BJ (cell line): Measurements from ENCODE around the gene SNRPE. TPM values are rescaled to one million over a fixed set of nuclear protein-coding genes. Genes with fewer than 3 reads are reported as not detected.

ENCODE experiments used
- CTCF ChIA-PET: fragments of 350-600 bp; formaldehyde crosslinking; extraction: SDS; loops from one replicate; lab custom pipeline; 2021; ENCODE audit warnings: antibody characterized with exemption, inconsistent platforms; lab: Yijun Ruan, JAX
- POLR2A ChIA-PET: fragments of 300-600 bp; sonication (Branson Sonifier 250); formaldehyde crosslinking; extraction: SDS; loops from one replicate; lab custom pipeline; 2021; ENCODE audit warnings: antibody characterized with exemption; lab: Charles Lee
- DNase-seq: peaks from one replicate; pipeline ENCODE4 v3.0.0-alpha.2; 2011; ENCODE audit warnings: low read depth
- H3K27me3 ChIP-seq: 2 replicates; pipeline ENCODE4 v1.6.0; 2011; ENCODE audit warnings: low read length; ENCODE audit not compliant: control insufficient read depth, insufficient read depth
- H3K36me3 ChIP-seq: 2 replicates; pipeline ENCODE4 v1.5.1; 2011; ENCODE audit warnings: low read length; ENCODE audit not compliant: control insufficient read depth, insufficient read depth
- H3K4me3 ChIP-seq: 2 replicates; pipeline ENCODE4 v1.5.1; 2011; ENCODE audit warnings: low read depth, mild to moderate bottlenecking, control low read depth, low read length
- polyA minus RNA-seq: library from RNA; depleted of rRNA, polyadenylated mRNA; stranded (reverse); fragments of >200 nt; gene quantifications from 2 replicates; pipeline ENCODE4 v1.2.3, GENCODE V29; 2011; rRNA and poly(A)+ RNA removed
- polyA plus RNA-seq: library from polyadenylated mRNA; depleted of rRNA; stranded (reverse); fragments of >200 nt; gene quantifications from 2 replicates; pipeline ENCODE4 v1.2.3, GENCODE V29; 2011; rRNA removed
- TF ChIP-seq, protein P1 (sequence below): IDR thresholded peaks from 2 replicates; pipeline ENCODE4 v1.5.1; 2011; ENCODE audit warnings: low read depth, mild to moderate bottlenecking, control low read depth, inconsistent platforms, low read length, moderate library complexity; ENCODE audit not compliant: insufficient read depth

SNRPE gene
- polyA plus RNA-seq, result 128 and 147 TPM in 2 replicates
- 10.2 and 12.8 TPM in 2 replicates for polyA minus RNA-seq

DNA sequence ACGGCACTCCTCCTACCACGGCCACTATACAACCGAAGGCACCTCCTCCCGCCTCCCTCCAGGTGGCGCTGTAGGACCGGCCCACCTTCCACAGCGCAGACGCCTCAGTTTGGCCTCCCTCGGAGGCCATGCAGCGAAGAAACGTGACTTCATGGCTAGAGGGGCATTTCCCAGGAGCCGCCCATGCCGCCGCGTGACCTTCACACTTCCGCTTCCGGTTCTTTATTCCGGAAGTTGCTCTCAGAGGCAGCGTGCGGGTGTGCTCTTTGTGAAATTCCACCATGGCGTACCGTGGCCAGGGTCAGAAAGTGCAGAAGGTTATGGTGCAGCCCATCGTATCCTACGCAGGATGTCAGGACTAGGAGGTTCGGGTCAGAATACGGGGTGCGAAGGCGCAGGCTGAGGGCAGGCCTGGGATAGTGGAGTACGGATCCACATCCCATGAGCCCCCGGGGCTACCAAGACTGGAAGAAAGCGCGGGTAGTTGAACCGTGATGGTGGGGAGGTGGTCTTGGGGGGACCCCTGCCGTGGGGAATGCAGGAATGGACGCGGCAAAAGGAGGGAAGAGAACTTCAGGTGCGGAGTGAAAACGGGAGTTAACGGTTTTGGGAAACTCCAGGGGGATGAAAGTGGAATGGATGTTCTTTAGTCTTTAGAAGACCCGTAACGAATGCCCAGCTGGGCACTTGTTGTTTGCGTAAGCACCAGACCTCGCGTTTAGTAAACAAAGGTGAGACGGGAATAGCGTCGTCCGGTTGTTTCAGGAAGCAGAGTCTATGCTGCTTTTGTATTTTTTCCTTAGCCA lies at the start of gene SNRPE:
Gene SNRPE (plus strand): TSS at position 221 of the 806 bp plus-strand sequence. CDS start 61 bp downstream, at position 282.
- peak within 1 kb of the TSS; percentile 64 for H3K4me3 ChIP-seq
- peak; percentile 88 for DNase-seq
- no peaks in the 10 kb centered on the region for H3K27me3 ChIP-seq
- POLR2A ChIA-PET, result interaction anchor here (0.7 kb wide), 1 partner anchor 266 kb away, joined by 3 read pairs; no protein-coding TSS in a partner anchor
- TF ChIP-seq, protein P1, sequence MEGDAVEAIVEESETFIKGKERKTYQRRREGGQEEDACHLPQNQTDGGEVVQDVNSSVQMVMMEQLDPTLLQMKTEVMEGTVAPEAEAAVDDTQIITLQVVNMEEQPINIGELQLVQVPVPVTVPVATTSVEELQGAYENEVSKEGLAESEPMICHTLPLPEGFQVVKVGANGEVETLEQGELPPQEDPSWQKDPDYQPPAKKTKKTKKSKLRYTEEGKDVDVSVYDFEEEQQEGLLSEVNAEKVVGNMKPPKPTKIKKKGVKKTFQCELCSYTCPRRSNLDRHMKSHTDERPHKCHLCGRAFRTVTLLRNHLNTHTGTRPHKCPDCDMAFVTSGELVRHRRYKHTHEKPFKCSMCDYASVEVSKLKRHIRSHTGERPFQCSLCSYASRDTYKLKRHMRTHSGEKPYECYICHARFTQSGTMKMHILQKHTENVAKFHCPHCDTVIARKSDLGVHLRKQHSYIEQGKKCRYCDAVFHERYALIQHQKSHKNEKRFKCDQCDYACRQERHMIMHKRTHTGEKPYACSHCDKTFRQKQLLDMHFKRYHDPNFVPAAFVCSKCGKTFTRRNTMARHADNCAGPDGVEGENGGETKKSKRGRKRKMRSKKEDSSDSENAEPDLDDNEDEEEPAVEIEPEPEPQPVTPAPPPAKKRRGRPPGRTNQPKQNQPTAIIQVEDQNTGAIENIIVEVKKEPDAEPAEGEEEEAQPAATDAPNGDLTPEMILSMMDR, result peak; percentile 97
- CTCF ChIA-PET, result interaction anchor here (1.1 to 17.0 kb wide), 7 partner anchors 10 to 345 kb away, joined by 3 to 456 read pairs (median 8); partner anchors contain the start of gene ETNK2
- H3K36me3 ChIP-seq, result peaks cover 15% of the 10 kb centered on the region

DNA sequence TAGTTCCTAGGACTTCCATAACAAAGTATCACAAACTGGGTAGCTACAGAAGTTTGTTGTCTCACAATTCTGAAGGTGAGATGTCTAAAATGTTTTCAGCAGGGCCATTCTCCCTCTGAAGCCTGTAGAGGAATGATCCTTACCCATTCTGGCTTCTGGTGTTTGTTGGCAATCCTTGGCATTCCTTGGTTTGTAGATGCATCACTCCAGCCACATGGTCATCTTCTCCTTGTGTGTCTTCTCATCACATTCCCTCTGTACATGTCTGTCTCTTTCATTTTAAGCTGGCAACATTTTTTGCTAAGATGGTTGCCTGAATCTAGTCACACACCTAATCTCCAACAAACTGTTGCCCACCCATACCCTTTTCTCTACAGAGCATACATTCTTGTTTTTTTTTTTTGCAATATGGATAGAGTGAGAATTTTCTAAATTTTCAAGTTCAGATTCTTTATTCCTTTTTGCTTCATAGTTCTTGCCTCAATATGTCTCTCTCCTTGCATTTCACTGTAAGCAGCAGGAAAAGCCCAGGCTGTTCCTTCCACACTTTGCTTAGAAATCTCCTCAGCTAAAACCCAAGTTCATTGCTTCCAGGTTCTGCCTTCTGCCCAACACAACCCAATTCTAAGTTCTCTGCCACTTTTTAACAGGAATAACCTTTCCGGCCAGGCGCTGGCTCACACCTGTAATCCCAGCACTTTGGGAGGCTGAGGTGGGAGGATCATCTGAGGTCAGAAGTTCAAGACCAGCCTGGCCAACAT lies 47.6 kb upstream of the SNRPE start:
- no peak for DNase-seq
- TF ChIP-seq, protein P1, result no peak
- CTCF ChIA-PET, result no interaction called here
- Histone ChIP-seq H3K4me3 (no peak overlapping the region), H3K27me3 (no peaks in the 10 kb centered on the region), H3K36me3 (peaks cover 9% of the 10 kb centered on the region)
- POLR2A ChIA-PET, result interaction anchor here (0.7 kb wide), 1 partner anchor 22 kb away, joined by 3 read pairs; no protein-coding TSS in a partner anchor

DNA sequence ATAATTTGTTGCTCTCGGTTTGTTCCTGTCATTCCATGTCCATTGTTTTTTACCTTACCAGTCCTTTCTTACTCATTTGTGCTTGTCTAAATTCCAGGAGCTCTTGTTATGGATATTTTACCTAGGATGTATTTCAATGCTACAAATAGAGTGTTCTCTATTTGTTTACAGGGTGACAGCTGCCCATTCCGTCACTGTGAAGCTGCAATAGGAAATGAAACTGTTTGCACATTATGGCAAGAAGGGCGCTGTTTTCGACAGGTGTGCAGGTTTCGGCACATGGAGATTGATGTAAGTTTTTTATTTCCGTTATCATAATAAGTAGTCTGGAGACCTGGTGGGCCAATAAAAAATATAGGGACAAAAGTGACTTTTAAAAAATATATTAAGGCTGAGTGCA lies 43.0 kb upstream of the SNRPE start:
- DNase-seq, result no peak
- Histone ChIP-seq H3K36me3 (peaks cover 23% of the 10 kb centered on the region), H3K4me3 (no peak overlapping the region), H3K27me3 (no peaks in the 10 kb centered on the region)
- POLR2A ChIA-PET, result no interaction called here
- CTCF ChIA-PET, result interaction anchor here (0.8 to 1.1 kb wide), 2 partner anchors 9 to 309 kb away, joined by 3 to 4 read pairs; no protein-coding TSS in a partner anchor
- TF ChIP-seq, protein P1, result no peak

DNA sequence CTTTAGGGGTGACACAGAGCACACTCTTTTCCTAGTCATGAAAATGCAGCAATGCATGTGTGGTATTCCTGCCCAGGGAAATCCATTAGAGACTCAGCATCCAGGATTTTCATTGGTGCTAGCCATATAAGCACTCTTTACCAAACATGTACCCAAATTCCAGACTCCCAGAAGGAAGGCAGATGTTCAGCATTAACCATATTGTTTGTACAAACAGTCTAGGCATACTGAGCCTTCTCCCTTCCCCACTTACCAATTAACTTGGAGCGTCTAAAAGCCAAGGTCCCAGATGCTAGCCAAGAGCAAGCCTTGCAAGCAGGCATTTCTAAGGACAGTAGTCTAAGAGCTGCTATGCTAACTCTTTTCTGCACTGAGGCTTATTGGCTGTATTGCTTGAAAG lies 38.1 kb upstream of the SNRPE start:
- TF ChIP-seq, protein P1, result no peak
- CTCF ChIA-PET, result no interaction called here
- peaks cover 16% of the 10 kb centered on the region for H3K36me3 ChIP-seq

DNA sequence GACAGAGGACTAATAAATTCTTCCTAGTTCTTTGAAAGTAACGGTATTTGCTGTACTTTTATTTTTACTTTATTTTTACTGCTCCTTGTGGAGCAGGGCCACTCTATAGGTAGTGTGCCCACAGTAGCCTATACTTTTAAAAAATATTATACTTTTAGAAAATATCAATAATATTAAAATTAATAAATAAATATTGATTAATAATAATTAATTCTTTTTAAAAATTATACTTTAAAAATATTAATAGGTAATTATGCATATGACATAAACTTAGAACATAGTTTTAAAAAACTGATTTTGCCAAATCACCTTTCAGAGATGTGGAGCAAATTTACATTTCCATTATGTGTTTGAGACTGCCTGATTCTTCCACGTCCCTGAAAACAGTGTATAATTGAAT lies 35.2 kb upstream of the SNRPE start:
- Histone ChIP-seq H3K27me3 (no peaks in the 10 kb centered on the region), H3K4me3 (no peak overlapping the region), H3K36me3 (peaks cover 12% of the 10 kb centered on the region)
- ChIA-PET CTCF (no interaction called here), POLR2A (no interaction called here)
- DNase-seq, result no peak
- TF ChIP-seq, protein P1, result no peak

More for the DNA sequence above, 38.1 kb upstream of the SNRPE start:
- Histone ChIP-seq H3K4me3 (no peak overlapping the region), H3K27me3 (no peaks in the 10 kb centered on the region)
- POLR2A ChIA-PET, result no interaction called here
- DNase-seq, result peak; percentile 32
